Erythroblast (primary cell): ENCODE results near the gene MBD4.
"Not testable (repeated sequence)": the region's sequence is repeated elsewhere in the genome, so short reads cannot be mapped to it uniquely, and the experiment has no call there.

Experiments
- GATA1 ChIP-seq: IDR thresholded peaks from 2 replicates; pipeline ENCODE4 v1.6.1; 2011; ENCODE audit warnings: low read depth, mild to moderate bottlenecking, control low read depth, low read length, moderate library complexity
- POLR2A ChIP-seq: IDR thresholded peaks from 2 replicates; pipeline ENCODE4 v1.6.1; 2011; ENCODE audit warnings: mild to moderate bottlenecking, low read length

DNA sequence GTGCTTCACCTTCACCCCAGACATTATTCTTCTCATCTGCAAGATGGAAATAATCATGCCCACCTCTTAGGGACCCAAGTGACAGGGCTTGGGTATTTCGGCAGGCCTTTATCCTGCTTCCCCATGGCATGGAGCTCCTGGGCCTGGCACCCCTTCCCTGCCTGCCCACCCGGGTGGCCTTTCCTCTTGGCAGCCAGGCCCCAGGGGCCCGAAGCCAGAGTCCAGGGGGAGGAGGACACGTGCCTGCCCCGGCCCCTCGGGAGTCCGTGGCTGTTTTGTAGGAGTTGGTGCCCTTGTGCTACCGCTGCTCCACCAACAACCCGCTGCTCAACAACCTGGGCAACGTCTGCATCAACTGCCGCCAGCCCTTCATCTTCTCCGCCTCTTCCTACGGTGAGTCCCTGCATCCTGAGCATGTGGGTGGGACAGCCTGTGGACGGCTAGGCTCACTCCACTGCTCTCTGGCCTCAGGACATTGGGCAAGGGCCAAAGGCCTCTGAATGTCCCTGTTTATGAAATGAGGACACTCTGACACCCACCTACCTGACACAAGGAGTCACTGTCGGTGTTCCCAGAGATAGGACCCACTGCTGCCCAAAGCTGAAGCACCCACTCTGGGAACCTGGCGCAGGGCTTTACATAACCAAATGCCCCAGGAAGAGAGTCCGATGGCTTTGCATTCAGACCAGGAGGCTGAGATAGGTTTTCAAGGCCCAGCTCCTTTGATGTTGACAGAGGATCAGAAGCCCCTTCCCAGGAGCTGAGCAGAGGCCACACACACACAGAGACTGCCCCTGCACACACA is 45.8 kb downstream of the MBD4 start:
- TF ChIP-seq POLR2A, GATA1: not testable (repeated sequence)
